Mammary epithelial cell (primary cell): Measurements from ENCODE around the gene CTU2.

Source experiments
- EZH2 ChIP-seq: IDR thresholded peaks from 2 replicates; pipeline ENCODE4 v1.6.1; 2012; ENCODE audit warnings: low read length, inconsistent platforms, borderline replicate concordance
- TF ChIP-seq, protein P1 (sequence below), 2 donors: IDR thresholded peaks in 1 of 2; conservative IDR thresholded peaks in 1 of 2; 2 replicates each; pipeline ENCODE4 v1.5.1; 2011 to 2012; ENCODE audit warnings: inconsistent platforms in 2 of 2, low read length in 2 of 2, mild to moderate bottlenecking in 2 of 2, control low read depth in 1 of 2, low read depth in 1 of 2; ENCODE audit not compliant: insufficient read depth in 1 of 2; ENCODE audit errors: extremely low read depth in 1 of 2

- TF ChIP-seq, protein P1, sequence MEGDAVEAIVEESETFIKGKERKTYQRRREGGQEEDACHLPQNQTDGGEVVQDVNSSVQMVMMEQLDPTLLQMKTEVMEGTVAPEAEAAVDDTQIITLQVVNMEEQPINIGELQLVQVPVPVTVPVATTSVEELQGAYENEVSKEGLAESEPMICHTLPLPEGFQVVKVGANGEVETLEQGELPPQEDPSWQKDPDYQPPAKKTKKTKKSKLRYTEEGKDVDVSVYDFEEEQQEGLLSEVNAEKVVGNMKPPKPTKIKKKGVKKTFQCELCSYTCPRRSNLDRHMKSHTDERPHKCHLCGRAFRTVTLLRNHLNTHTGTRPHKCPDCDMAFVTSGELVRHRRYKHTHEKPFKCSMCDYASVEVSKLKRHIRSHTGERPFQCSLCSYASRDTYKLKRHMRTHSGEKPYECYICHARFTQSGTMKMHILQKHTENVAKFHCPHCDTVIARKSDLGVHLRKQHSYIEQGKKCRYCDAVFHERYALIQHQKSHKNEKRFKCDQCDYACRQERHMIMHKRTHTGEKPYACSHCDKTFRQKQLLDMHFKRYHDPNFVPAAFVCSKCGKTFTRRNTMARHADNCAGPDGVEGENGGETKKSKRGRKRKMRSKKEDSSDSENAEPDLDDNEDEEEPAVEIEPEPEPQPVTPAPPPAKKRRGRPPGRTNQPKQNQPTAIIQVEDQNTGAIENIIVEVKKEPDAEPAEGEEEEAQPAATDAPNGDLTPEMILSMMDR (conservative IDR thresholded peaks at IDR 0.05 in 1 of 2, IDR thresholded peaks at IDR 0.05 in 1 of 2; ENCODE audit: extremely low read depth in 1 of 2, insufficient read depth in 1 of 2, low read depth in 1 of 2, low read length in 2 of 2), result no peak
- no peak for TF ChIP-seq EZH2
Observed at GRCh38 chr16:88758944-88759244, 52.6 kb downstream of the CTU2 start.
